K562 (cell line): ENCODE data around the gene PPT2. TPM values are rescaled to one million over a fixed set of nuclear protein-coding genes. Genes with fewer than 3 reads are reported as not detected.

ENCODE experiments used
- BRD4 ChIP-seq: fragments of 200-600 bp; sonication (generic); IDR thresholded peaks from 2 replicates; pipeline ENCODE4 v1.6.1; 2017; ENCODE audit warnings: inconsistent platforms
- E2F6 ChIP-seq, 2 experiments: IDR thresholded peaks; 2 replicates each; pipeline ENCODE4 v1.6.1; 2011; ENCODE audit warnings: borderline replicate concordance in 1 of 2, control low read depth in 1 of 2, low read depth in 1 of 2, low read length in 1 of 2, mild to moderate bottlenecking in 1 of 2, mixed read lengths in 1 of 2, moderate library complexity in 1 of 2; ENCODE audit not compliant: insufficient read depth in 1 of 2, insufficient read length in 1 of 2, poor library complexity in 1 of 2, severe bottlenecking in 1 of 2; ENCODE audit errors: extremely low read depth in 1 of 2
- ERF ChIP-seq: fragments of 450-650 bp; formaldehyde crosslinking; IDR thresholded peaks from 2 replicates; pipeline ENCODE4 v1.4.0; 2020; ENCODE audit warnings: mild to moderate bottlenecking, mixed read lengths
- ETS1 ChIP-seq: conservative IDR thresholded peaks from 2 replicates; pipeline ENCODE4 v1.6.1; 2011; ENCODE audit warnings: low read depth, mild to moderate bottlenecking, low read length; ENCODE audit not compliant: control insufficient read depth
- MLX ChIP-seq, 2 experiments: fragments of 450-650 bp in 1 of 2; sonication (generic) in 1 of 2; formaldehyde crosslinking; conservative IDR thresholded peaks; 2 replicates each; pipeline versions ENCODE4 v1.4.0 to v1.8.1; 2020 to 2022; ENCODE audit warnings: mild to moderate bottlenecking in 1 of 2, missing genetic modification reagents in 1 of 2
- PHF8 ChIP-seq: fragments of 200-600 bp; sonication (generic); IDR thresholded peaks from 2 replicates; pipeline ENCODE4 v1.6.1; 2012; ENCODE audit warnings: mixed run types, mild to moderate bottlenecking, inconsistent platforms, low read length, moderate library complexity, borderline replicate concordance
- PKNOX1 ChIP-seq: fragments of 450-650 bp; IDR thresholded peaks from 2 replicates; pipeline ENCODE4 v1.6.1; 2016
- RCOR1 ChIP-seq, 2 experiments: IDR thresholded peaks; 2 replicates each; pipeline ENCODE4 v1.6.1; 2012; ENCODE audit warnings: low read depth in 2 of 2, low read length in 2 of 2, borderline replicate concordance in 1 of 2, improper control_type of control experiment in 1 of 2
- RNF219 ChIP-seq: fragments of 250-450 bp; sonication (Bioruptor Pico); IDR thresholded peaks from 2 replicates; pipeline ENCODE4 v1.5.0; 2022; ENCODE audit warnings: mild to moderate bottlenecking
- SMARCC2 ChIP-seq: fragments of 450-650 bp; IDR thresholded peaks from 2 replicates; pipeline ENCODE4 v1.6.1; 2017; ENCODE audit warnings: antibody characterized with exemption, moderate library complexity, mild to moderate bottlenecking, low read depth
- SUPT5H ChIP-seq: fragments of 450-650 bp; IDR thresholded peaks from 2 replicates; pipeline ENCODE4 v1.6.1; 2016
- ZNF41 ChIP-seq: fragments of 250-450 bp; sonication (Bioruptor Pico); conservative IDR thresholded peaks from 2 replicates; pipeline ENCODE4 v1.4.0; 2020; ENCODE audit warnings: mild to moderate bottlenecking
- polyA plus RNA-seq, 8 experiments: library from polyadenylated mRNA; depleted of rRNA in 4 of 8; stranded (reverse) in 5 of 8; unstranded in 3 of 8; fragments of >200 nt; fragmentation: Nextera tagmentation in 2 of 8; fragmentation: Illumina TruSeq in 1 of 8; extraction: Ambion mirVana in 2 of 8; extraction: Trizol in 1 of 8; gene quantifications; 2 replicates each; pipeline versions ENCODE4 v1.2.1 to v1.2.3, GENCODE V29; 2011 to 2014; ENCODE audit warnings: inconsistent platforms in 1 of 8, missing spikeins in 1 of 8
- total RNA-seq, 7 experiments: library from RNA; depleted of rRNA in 6 of 7; stranded (reverse); fragments of >200 nt in 6 of 7; fragmentation: Illumina TruSeq in 2 of 7; extraction: Trizol in 2 of 7; gene quantifications; 2 replicates each; pipeline versions ENCODE4 v1.2.1 to v1.2.3, GENCODE V29; 2011 to 2021; ENCODE audit warnings: low replicate concordance in 1 of 7
- TF ChIP-seq, protein P1 (sequence below): IDR thresholded peaks from 3 replicates; pipeline ENCODE4 v1.6.1; 2011; ENCODE audit warnings: borderline replicate concordance, mild to moderate bottlenecking; ENCODE audit not compliant: insufficient read length, insufficient read depth
- TF ChIP-seq, protein P2 (sequence below), 2 experiments: fragments of 200-800 bp in 1 of 2; sonication (Bioruptor generic) in 1 of 2; sonication (generic) in 1 of 2; formaldehyde crosslinking in 1 of 2; IDR thresholded peaks in 1 of 2; conservative IDR thresholded peaks in 1 of 2; 2 replicates each; pipeline versions ENCODE4 v1.5.0 to v1.6.1; 2016 to 2020; ENCODE audit warnings: missing compliant biosample characterization in 1 of 2, missing genetic modification characterization in 1 of 2, missing genetic modification reagents in 1 of 2

PPT2 gene
- total and polyA plus RNA-seq, 9 of the 15 experiments (the other 6 are each of a cell fraction or from before 2014, with no cell fraction given) = 27.4 to 98.8 (median 69.9) TPM

DNA sequence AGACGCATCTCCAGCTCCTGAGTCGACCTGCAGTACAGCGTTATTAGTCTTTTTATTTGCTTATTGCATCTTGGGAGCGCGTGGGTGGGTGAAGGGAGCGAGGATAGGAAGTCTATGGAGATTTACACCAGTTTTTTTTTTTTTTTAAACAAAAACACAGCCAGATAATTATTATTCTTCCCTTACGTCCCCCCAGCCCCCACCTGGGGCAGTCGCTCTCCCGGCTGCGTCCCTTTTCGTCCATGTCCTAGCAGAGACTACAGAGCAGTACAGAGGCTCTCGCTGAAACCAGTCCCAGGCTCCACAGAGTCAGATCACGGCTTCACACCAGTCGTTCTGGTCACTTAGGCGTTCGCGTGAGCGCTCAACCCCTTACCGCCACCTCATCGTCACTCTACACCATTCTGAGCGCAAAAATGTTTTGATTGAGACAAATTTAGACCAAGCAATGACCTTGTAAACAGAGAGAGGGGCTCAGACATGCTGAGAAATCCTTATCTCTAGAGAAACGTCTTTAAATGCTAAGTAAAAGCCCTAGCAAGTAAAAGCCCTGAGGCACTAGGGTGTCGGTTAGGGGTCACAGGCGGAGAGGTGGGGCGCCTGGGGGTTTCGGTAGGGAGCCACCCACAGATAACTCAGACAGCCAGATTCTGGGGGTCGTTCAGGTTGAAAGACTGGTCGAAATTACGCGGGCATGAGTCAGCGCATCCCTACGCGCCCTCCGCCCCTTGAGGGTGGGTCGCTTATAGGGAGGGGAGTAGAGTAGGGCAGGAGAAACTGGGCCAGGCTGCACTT is 975 bp upstream of the PPT2 start (continued):
- no peak for TF ChIP-seq ZNF41 (CRISPR knock-in tag)
- TF ChIP-seq PHF8 = no peak
- no peak for TF ChIP-seq MLX (CRISPR knock-in tag; conservative IDR thresholded peaks at IDR 0.05)
- TF ChIP-seq SUPT5H = no peak
- no peak for TF ChIP-seq PKNOX1
- no peak; a peak in 1 of 4 replicates for TF ChIP-seq RCOR1 (IDR thresholded peaks at IDR 0.05; ENCODE audit: borderline replicate concordance in 1 of 2, low read depth in 2 of 2, low read length in 2 of 2)
- TF ChIP-seq ERF (CRISPR knock-in tag) = no peak
- TF ChIP-seq RNF219 = no peak
- TF ChIP-seq, protein P1, sequence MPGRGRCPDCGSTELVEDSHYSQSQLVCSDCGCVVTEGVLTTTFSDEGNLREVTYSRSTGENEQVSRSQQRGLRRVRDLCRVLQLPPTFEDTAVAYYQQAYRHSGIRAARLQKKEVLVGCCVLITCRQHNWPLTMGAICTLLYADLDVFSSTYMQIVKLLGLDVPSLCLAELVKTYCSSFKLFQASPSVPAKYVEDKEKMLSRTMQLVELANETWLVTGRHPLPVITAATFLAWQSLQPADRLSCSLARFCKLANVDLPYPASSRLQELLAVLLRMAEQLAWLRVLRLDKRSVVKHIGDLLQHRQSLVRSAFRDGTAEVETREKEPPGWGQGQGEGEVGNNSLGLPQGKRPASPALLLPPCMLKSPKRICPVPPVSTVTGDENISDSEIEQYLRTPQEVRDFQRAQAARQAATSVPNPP = no peak
- peak; percentile 18; the same call in 1 of the 2 replicates for TF ChIP-seq SMARCC2
- TF ChIP-seq, protein P2, sequence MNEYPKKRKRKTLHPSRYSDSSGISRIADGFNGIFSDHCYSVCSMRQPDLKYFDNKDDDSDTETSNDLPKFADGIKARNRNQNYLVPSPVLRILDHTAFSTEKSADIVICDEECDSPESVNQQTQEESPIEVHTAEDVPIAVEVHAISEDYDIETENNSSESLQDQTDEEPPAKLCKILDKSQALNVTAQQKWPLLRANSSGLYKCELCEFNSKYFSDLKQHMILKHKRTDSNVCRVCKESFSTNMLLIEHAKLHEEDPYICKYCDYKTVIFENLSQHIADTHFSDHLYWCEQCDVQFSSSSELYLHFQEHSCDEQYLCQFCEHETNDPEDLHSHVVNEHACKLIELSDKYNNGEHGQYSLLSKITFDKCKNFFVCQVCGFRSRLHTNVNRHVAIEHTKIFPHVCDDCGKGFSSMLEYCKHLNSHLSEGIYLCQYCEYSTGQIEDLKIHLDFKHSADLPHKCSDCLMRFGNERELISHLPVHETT (CRISPR knock-in tag; conservative IDR thresholded peaks at IDR 0.05 in 1 of 2, IDR thresholded peaks at IDR 0.05 in 1 of 2) = no peak
- peak; percentile 7 to 53 for TF ChIP-seq E2F6 (IDR thresholded peaks at IDR 0.05; ENCODE audit: borderline replicate concordance in 1 of 2, extremely low read depth in 1 of 2, insufficient read depth in 1 of 2, insufficient read length in 1 of 2, low read depth in 1 of 2, low read length in 1 of 2, poor library complexity in 1 of 2, severe bottlenecking in 1 of 2)
- 0 out of 2 replicates have a peak, but pooled peaks have one; percentile 35 for TF ChIP-seq BRD4
- TF ChIP-seq ETS1 = no peak
